Measurements from ENCODE around the gene SEMA3A. TPM values are rescaled to one million over a fixed set of nuclear protein-coding genes. Genes with fewer than 3 reads are reported as not detected.

Gene SEMA3A
- total RNA-seq, 1 experiment from 2014 or later = 43.3 TPM

DNA sequence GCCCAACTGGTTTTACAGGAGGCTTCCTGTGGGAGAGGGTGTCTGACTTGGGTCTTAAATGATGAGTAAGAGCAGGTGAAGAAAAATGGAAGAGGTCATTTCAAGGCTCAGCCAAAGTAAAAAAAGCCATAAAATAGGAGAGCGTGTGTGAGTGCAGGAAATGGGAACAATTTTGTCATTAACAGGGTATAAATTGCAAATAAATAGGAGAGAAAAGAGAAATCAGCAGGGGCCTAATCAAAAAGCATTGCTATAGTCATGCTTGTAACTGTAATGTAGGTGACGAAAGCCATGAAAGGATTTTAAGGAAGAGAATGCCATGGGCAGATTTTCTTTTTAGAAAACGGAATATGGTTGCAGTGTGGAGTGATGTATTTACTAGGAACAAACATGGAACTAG, 15.7 kb upstream of the SEMA3A start:
- Histone ChIP-seq H3K27ac (ENCODE audit: low read length) (no peak overlapping the region), H3K9me3 (ENCODE audit: control insufficient read depth, insufficient read depth, low read depth, low read length) (no peaks in the 10 kb centered on the region), H3K4me3 (ENCODE audit: low read depth in 2 of 2, low read length in 2 of 2) (no peak overlapping the region), H3K36me3 (ENCODE audit: control insufficient read depth, insufficient read depth, low read length) (no peaks in the 10 kb centered on the region), H3K27me3 (ENCODE audit: control insufficient read depth, insufficient read depth, low read length) (no peaks in the 10 kb centered on the region), H3K4me1 (ENCODE audit: control insufficient read depth, insufficient read depth, low read length) (no peaks in the 10 kb centered on the region)
- ChIA-PET CTCF (no interaction called here), POLR2A (no interaction called here)
- TF ChIP-seq SIN3A (IDR thresholded peaks at IDR 0.05; ENCODE audit: borderline replicate concordance, insufficient read depth, low read depth, low read length) (no peak), REST (IDR thresholded peaks at IDR 0.05; ENCODE audit: insufficient read depth in 1 of 2, low read depth in 2 of 2, low read length in 1 of 2) (no peak), TCF7L2 (IDR thresholded peaks at IDR 0.05; ENCODE audit: low read depth, low read length) (no peak), CTCF (IDR thresholded peaks at IDR 0.05) (no peak), POLR2AphosphoS5 (IDR thresholded peaks at IDR 0.05; ENCODE audit: low read depth, low read length) (no peak)
- intact Hi-C loops (cut with micrococcal nuclease; ENCODE audit: unreplicated experiment) = no loop called here
- in situ Hi-C loops (cut with HindIII; ENCODE audit: low pct_unique_long_range_greater_than_20kb, low sequenced_read_pairs) = no loop called here
- no peak for ATAC-seq
- DNase-seq (ENCODE audit: low read depth, low spot score) = no peak
- no TSS peak for BruUV-seq (replicated peaks)

- POLR2A ChIA-PET = no interaction called here
Measured at GRCh38 chr7:84209006-84209405, 14.4 kb upstream of the SEMA3A start.

More at GRCh38 chr7:84209006-84209405, 14.4 kb upstream of the SEMA3A start:
- no TSS peak for BruUV-seq (replicated peaks)
- no peak for ATAC-seq
- Histone ChIP-seq H3K4me3 (ENCODE audit: low read depth in 2 of 2, low read length in 2 of 2) (no peak overlapping the region), H3K9me3 (ENCODE audit: control insufficient read depth, insufficient read depth, low read depth, low read length) (no peaks in the 10 kb centered on the region), H3K4me1 (ENCODE audit: control insufficient read depth, insufficient read depth, low read length) (no peaks in the 10 kb centered on the region), H3K27ac (ENCODE audit: low read length) (no peak overlapping the region), H3K36me3 (ENCODE audit: control insufficient read depth, insufficient read depth, low read length) (no peaks in the 10 kb centered on the region), H3K27me3 (ENCODE audit: control insufficient read depth, insufficient read depth, low read length) (no peaks in the 10 kb centered on the region)
- TF ChIP-seq REST (IDR thresholded peaks at IDR 0.05; ENCODE audit: insufficient read depth in 1 of 2, low read depth in 2 of 2, low read length in 1 of 2) (no peak), SIN3A (IDR thresholded peaks at IDR 0.05; ENCODE audit: borderline replicate concordance, insufficient read depth, low read depth, low read length) (no peak), POLR2AphosphoS5 (IDR thresholded peaks at IDR 0.05; ENCODE audit: low read depth, low read length) (no peak), TCF7L2 (IDR thresholded peaks at IDR 0.05; ENCODE audit: low read depth, low read length) (no peak), CTCF (IDR thresholded peaks at IDR 0.05) (no peak)
- intact Hi-C loops (cut with micrococcal nuclease; ENCODE audit: unreplicated experiment) (no loop called here), in situ Hi-C loops (cut with HindIII; ENCODE audit: low pct_unique_long_range_greater_than_20kb, low sequenced_read_pairs) (no loop called here)
- CTCF ChIA-PET = no interaction called here
- no peak for DNase-seq (ENCODE audit: low read depth, low spot score)

Measured in Panc1 (cell line).